Activated naive CD4-positive, alpha-beta T cell (primary cell): ENCODE measurements around the gene WNT11.

Experiments used
- DNase-seq, 4 experiments: peaks; one replicate each; lab custom pipeline; 2025; lab: John Stamatoyannopoulos, UW

Gene WNT11

GRCh38 chr11:76237914-76238313 lies 31.6 kb upstream of the WNT11 start:
- DNase-seq: no peak

GRCh38 chr11:76237000-76237649 lies 30.8 kb upstream of the WNT11 start:
- DNase-seq: no peak

- DNase-seq: peak in 3 of 4 experiments; percentile 32 to 48 (median 42)
Measured at GRCh38 chr11:76236092-76236999, 30.0 kb upstream of the WNT11 start.

GRCh38 chr11:76235233-76236091 lies 29.2 kb upstream of the WNT11 start:
- peak; percentile 74 to 89 (median 84) for DNase-seq

- peak in 1 of 4 experiments; percentile 42 for DNase-seq
Measured at GRCh38 chr11:76234416-76235232, 28.3 kb upstream of the WNT11 start.

- DNase-seq: no peak
Measured at GRCh38 chr11:76234021-76234415, 27.7 kb upstream of the WNT11 start.

GRCh38 chr11:76233196-76233921 lies 27.1 kb upstream of the WNT11 start:
- DNase-seq: no peak

GRCh38 chr11:76232026-76232665 lies 25.8 kb upstream of the WNT11 start:
- peak in 1 of 4 experiments; percentile 31 for DNase-seq

GRCh38 chr11:76231121-76231738 lies 24.9 kb upstream of the WNT11 start:
- no peak for DNase-seq

GRCh38 chr11:76230392-76230791 lies 24.1 kb upstream of the WNT11 start:
- no peak for DNase-seq

GRCh38 chr11:76229690-76230240 lies 23.5 kb upstream of the WNT11 start:
- no peak for DNase-seq

- DNase-seq: no peak
Measured at GRCh38 chr11:76228875-76229149, 22.5 kb upstream of the WNT11 start.

- no peak for DNase-seq
Measured at GRCh38 chr11:76228071-76228874, 22.0 kb upstream of the WNT11 start.

GRCh38 chr11:76226626-76227025 lies 20.3 kb upstream of the WNT11 start:
- no peak for DNase-seq

GRCh38 chr11:76225122-76225611 lies 18.9 kb upstream of the WNT11 start:
- no peak for DNase-seq

GRCh38 chr11:76224461-76225121 lies 18.3 kb upstream of the WNT11 start:
- DNase-seq: no peak

GRCh38 chr11:76221365-76221764 lies 15.1 kb upstream of the WNT11 start:
- DNase-seq: no peak

GRCh38 chr11:76219243-76219642 lies 12.9 kb upstream of the WNT11 start:
- no peak for DNase-seq
